Measurements from ENCODE around the gene SORCS2.

Gene SORCS2

GRCh38 chr4:7462509-7462971, 270.2 kb downstream of the SORCS2 start:
- no peaks in the 10 kb centered on the region for H3K27me3 ChIP-seq (replicated peaks)
- in situ Hi-C loops (cut with HindIII; ENCODE audit: low pct_ligation_motif_present, low sequenced_read_pairs), result no loop called here
- H3K36me3 ChIP-seq (replicated peaks), result no peaks in the 10 kb centered on the region
- TF ChIP-seq CTCF (IDR thresholded peaks at IDR 0.05; ENCODE audit: low read depth, low read length, missing control alignments), result no peak
- no peak overlapping the region for H3K27ac ChIP-seq
- H3K4me3 ChIP-seq (ENCODE audit: low read depth, low read length), result no peak overlapping the region
- no peak for DNase-seq

- no peak for TF ChIP-seq CTCF (IDR thresholded peaks at IDR 0.05; ENCODE audit: low read depth, low read length, missing control alignments)
- no peak overlapping the region for H3K27ac ChIP-seq
- H3K4me3 ChIP-seq (ENCODE audit: low read depth, low read length), result no peak overlapping the region
- H3K36me3 ChIP-seq (replicated peaks), result no peaks in the 10 kb centered on the region
- in situ Hi-C loops (cut with HindIII; ENCODE audit: low pct_ligation_motif_present, low sequenced_read_pairs), result no loop called here
- DNase-seq, result no peak
- no peaks in the 10 kb centered on the region for H3K27me3 ChIP-seq (replicated peaks)
Measured at GRCh38 chr4:7463566-7464258, 271.4 kb downstream of the SORCS2 start.

GRCh38 chr4:7464259-7464655, 271.9 kb downstream of the SORCS2 start:
- DNase-seq, result no peak
- no peak for TF ChIP-seq CTCF (IDR thresholded peaks at IDR 0.05; ENCODE audit: low read depth, low read length, missing control alignments)
- in situ Hi-C loops (cut with HindIII; ENCODE audit: low pct_ligation_motif_present, low sequenced_read_pairs), result no loop called here
- Histone ChIP-seq H3K27me3 (replicated peaks) (no peaks in the 10 kb centered on the region), H3K4me3 (ENCODE audit: low read depth, low read length) (no peak overlapping the region), H3K36me3 (replicated peaks) (no peaks in the 10 kb centered on the region), H3K27ac (no peak overlapping the region)

- in situ Hi-C loops (cut with HindIII; ENCODE audit: low pct_ligation_motif_present, low sequenced_read_pairs), result no loop called here
- no peak for TF ChIP-seq CTCF (IDR thresholded peaks at IDR 0.05; ENCODE audit: low read depth, low read length, missing control alignments)
- Histone ChIP-seq H3K27me3 (replicated peaks) (no peaks in the 10 kb centered on the region), H3K27ac (no peak overlapping the region), H3K4me3 (ENCODE audit: low read depth, low read length) (no peak overlapping the region), H3K36me3 (replicated peaks) (no peaks in the 10 kb centered on the region)
- no peak for DNase-seq
Measured at GRCh38 chr4:7465017-7465416, 272.7 kb downstream of the SORCS2 start.

- no peaks in the 10 kb centered on the region for H3K36me3 ChIP-seq (replicated peaks)
- H3K27me3 ChIP-seq (replicated peaks), result no peaks in the 10 kb centered on the region
- in situ Hi-C loops (cut with HindIII; ENCODE audit: low pct_ligation_motif_present, low sequenced_read_pairs), result no loop called here
- H3K4me3 ChIP-seq (ENCODE audit: low read depth, low read length), result no peak overlapping the region
- DNase-seq, result no peak
- no peak overlapping the region for H3K27ac ChIP-seq
- no peak for TF ChIP-seq CTCF (IDR thresholded peaks at IDR 0.05; ENCODE audit: low read depth, low read length, missing control alignments)
Measured at GRCh38 chr4:7466215-7466614, 273.9 kb downstream of the SORCS2 start.

GRCh38 chr4:7466904-7467303, 274.6 kb downstream of the SORCS2 start:
- H3K27me3 ChIP-seq (replicated peaks), result no peaks in the 10 kb centered on the region
- H3K36me3 ChIP-seq (replicated peaks), result no peaks in the 10 kb centered on the region
- no peak overlapping the region for H3K4me3 ChIP-seq (ENCODE audit: low read depth, low read length)
- no peak for DNase-seq
- in situ Hi-C loops (cut with HindIII; ENCODE audit: low pct_ligation_motif_present, low sequenced_read_pairs), result no loop called here
- H3K27ac ChIP-seq, result no peak overlapping the region
- TF ChIP-seq CTCF (IDR thresholded peaks at IDR 0.05; ENCODE audit: low read depth, low read length, missing control alignments), result no peak

Measured in brain microvascular endothelial cell (primary cell).